SK-N-MC (cell line): Measurements from ENCODE around the gene FILIP1.

Experiments
- DNase-seq: peaks from one replicate; pipeline ENCODE4 v3.0.0-alpha.2; 2011; ENCODE audit warnings: low read depth, low spot score
- H3K27ac ChIP-seq: fragments of 200-600 bp; sonication (generic); 2 replicates; pipeline ENCODE4 v1.5.1; 2016; ENCODE audit warnings: mixed run types
- H3K36me3 ChIP-seq: fragments of 200-600 bp; sonication (generic); 2 replicates; pipeline ENCODE4 v1.6.1; 2017; ENCODE audit warnings: antibody characterized with exemption, low read length, mixed read lengths; ENCODE audit not compliant: insufficient read depth
- H3K4me3 ChIP-seq: fragments of 200-600 bp; sonication (generic); 2 replicates; pipeline ENCODE4 v1.5.1; 2016
- H3K9ac ChIP-seq: fragments of 200-600 bp; sonication (generic); 2 replicates; pipeline ENCODE4 v1.8.0; 2017; ENCODE audit warnings: mixed run types, mixed read lengths; ENCODE audit not compliant: insufficient read length
- H3K9me3 ChIP-seq: fragments of 200-600 bp; sonication (generic); 2 replicates; pipeline ENCODE4 v1.6.1; 2017; ENCODE audit warnings: low read depth, mild to moderate bottlenecking, antibody characterized with exemption, low read length, moderate library complexity, mixed read lengths
- EZH2 ChIP-seq: fragments of 200-600 bp; sonication (generic); IDR thresholded peaks from one replicate; pipeline ENCODE4 v1.6.1; 2017; ENCODE audit warnings: antibody characterized with exemption
- FOXP2 ChIP-seq: optimal IDR thresholded peaks from 2 replicates; pipeline ENCODE3; 2011; ENCODE audit warnings: mild to moderate bottlenecking, moderate library complexity; ENCODE audit not compliant: insufficient read depth; ENCODE audit errors: extremely low read length, control extremely low read depth
- POLR2AphosphoS5 ChIP-seq: IDR thresholded peaks from 2 replicates; pipeline ENCODE4 v1.6.1; 2012; ENCODE audit warnings: mild to moderate bottlenecking, low read depth, low read length, borderline replicate concordance

Gene FILIP1

DNA sequence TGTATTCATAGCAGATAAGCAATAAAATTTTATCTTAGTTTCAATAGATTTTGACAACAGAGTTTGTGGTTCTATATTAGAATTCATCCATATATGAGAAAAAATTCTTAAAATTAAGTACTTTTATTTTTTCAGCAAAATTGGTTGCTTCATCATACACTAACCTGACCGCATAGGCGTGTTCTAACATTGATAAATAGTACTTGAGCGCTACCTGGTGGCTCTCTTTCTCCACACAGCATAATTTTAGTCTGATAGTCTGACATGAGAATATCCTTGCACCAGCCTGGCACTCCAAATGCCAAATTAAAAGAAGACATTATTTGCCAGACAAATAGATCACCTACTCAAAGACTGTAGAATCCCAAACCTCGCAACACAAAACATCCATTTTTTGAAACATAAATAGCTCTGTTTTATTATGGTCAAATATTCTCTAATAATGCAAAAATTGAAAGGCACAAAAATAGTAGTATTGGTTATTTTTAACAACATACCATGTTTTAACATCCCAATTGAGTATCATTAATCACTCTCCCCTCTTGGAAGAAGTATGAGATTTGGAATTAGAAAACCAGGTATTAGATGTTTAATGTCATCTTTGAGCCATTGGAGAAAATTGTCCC, 33.0 kb upstream of the FILIP1 start:
- TF ChIP-seq FOXP2 (no peak), POLR2AphosphoS5 (no peak), EZH2 (no peak)
- DNase-seq, result peak; percentile 66

DNA sequence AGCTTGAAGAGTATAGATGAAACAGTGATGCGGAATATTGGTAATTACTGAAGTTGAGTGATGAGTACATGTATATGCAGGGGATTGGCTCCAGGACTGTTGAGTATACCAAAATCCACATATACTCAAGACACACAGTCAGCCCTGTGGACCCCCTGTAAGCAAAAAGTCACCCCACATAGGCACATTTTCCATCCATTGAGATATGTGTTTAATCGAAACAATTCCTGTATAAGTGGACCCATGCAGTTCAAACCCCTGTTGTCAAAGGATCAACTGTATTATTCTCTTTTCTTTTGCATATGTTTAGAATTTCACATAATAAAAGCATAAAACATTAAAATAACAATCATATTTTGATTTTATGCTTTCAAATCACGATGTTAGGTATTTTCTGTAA, 32.1 kb upstream of the FILIP1 start:
- Histone ChIP-seq H3K27ac (no peak overlapping the region), H3K9ac (no peak overlapping the region), H3K4me3 (no peak overlapping the region), H3K36me3 (no peaks in the 10 kb centered on the region), H3K9me3 (no peaks in the 10 kb centered on the region)
- no peak for DNase-seq
- no peak for TF ChIP-seq EZH2

More for the DNA sequence above, 33.0 kb upstream of the FILIP1 start:
- H3K36me3 ChIP-seq, result no peaks in the 10 kb centered on the region
- H3K9ac ChIP-seq, result no peak overlapping the region
- H3K27ac ChIP-seq, result no peak overlapping the region
- H3K9me3 ChIP-seq, result no peaks in the 10 kb centered on the region
- H3K4me3 ChIP-seq, result no peak overlapping the region

DNA sequence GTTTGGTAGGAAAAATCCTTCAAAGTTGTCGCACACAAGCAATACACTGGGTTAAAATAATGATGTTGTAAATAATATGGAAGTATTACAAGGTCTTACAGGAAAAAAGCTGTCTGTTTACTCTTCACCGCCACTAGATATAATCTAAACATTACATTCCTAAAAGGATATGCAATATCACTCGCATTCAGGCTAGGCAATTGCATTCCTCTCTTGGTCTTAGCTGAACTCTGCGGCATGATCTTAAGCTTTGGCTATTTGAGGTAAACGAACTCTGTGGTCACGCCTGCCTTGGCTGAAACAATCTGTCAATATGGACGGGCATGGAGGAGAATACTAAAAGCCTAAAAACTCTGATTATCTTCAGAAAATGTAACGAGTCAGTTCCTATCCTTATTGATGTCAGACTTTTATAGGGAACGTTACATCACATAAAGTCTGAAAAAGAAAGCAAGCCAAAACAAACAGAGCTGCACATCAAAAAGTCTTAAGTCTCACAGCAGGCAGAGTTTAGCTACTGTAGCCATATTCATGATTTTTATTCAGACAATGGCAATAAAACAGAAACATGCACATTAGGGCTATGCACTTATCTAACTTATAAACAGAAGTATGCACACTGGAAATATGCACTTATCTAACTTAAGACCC, 30.8 kb upstream of the FILIP1 start:
- no peak for DNase-seq
- H3K9me3 ChIP-seq, result no peaks in the 10 kb centered on the region
- H3K4me3 ChIP-seq, result no peak overlapping the region
- no peak overlapping the region for H3K9ac ChIP-seq
- no peaks in the 10 kb centered on the region for H3K36me3 ChIP-seq
- no peak for TF ChIP-seq FOXP2
- TF ChIP-seq POLR2AphosphoS5, result no peak
- no peak for TF ChIP-seq EZH2
- H3K27ac ChIP-seq, result no peak overlapping the region

DNA sequence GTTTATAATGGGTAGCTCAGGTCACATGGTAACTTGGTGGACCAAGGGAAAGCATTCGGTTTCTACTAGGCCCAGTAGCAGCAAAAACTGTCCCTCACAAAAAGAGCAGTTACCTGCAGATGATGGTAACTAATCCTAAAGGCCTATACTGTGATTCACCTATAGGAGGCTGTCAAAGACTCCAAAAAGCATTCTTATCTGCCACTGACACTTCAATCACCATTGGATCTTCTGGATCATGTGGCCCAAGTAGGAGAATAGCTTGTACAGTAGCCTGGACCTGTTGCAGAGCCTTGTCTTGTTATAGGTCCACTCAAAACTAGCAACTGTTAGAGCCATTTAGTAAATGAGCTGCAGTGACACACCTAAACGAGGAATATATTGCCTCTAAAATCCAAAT, 23.2 kb upstream of the FILIP1 start:
- Histone ChIP-seq H3K9ac (no peak overlapping the region), H3K9me3 (no peaks in the 10 kb centered on the region), H3K36me3 (no peaks in the 10 kb centered on the region), H3K27ac (no peak overlapping the region), H3K4me3 (no peak overlapping the region)
- no peak for TF ChIP-seq EZH2
- no peak for TF ChIP-seq POLR2AphosphoS5
- DNase-seq, result no peak

DNA sequence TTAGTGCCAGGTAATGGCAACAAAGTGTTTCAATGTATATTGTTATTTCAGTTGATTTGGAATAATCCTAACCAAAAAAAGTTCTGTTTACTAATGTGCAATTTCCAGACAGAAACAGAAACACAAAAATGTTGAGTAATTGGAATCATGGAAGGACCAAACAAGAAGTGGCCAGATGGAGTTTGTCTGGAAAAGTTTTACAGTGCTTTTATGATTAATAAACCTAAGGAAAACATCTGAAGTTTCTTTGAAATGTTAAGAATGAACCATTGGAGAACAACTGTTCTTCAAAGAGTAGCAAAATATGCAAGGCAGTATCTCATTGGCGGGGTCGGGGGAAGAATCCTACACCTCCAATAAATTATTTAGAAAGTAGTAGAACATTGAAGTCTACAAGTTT, 19.0 kb upstream of the FILIP1 start:
- no peaks in the 10 kb centered on the region for H3K9me3 ChIP-seq
- H3K27ac ChIP-seq, result no peak overlapping the region
- no peak for DNase-seq
- TF ChIP-seq EZH2 (no peak), POLR2AphosphoS5 (no peak), FOXP2 (no peak)
- no peaks in the 10 kb centered on the region for H3K36me3 ChIP-seq
- no peak overlapping the region for H3K4me3 ChIP-seq
- H3K9ac ChIP-seq, result no peak overlapping the region

DNA sequence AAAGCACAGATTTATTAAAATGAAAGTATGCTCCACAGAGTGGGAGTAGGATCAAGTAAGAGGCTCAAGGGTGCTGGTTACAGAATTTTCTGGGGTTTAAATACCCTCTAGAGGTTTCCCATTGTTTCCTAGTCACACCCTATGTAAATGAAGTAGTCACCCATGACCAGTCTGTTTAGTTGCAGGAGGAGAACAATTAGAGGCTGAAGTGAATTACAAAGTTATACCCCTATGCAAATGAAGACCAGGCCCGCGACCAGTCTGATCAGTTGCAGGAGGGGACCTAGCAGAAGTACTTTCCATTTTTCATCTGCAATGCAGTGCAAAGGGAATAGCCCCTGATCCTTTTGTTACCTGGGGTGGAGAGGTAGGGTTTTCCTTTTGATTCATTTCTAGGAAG, 11.8 kb upstream of the FILIP1 start:
- no peak overlapping the region for H3K9ac ChIP-seq
- H3K9me3 ChIP-seq, result no peaks in the 10 kb centered on the region
- no peak overlapping the region for H3K27ac ChIP-seq
- no peak for DNase-seq
- no peaks in the 10 kb centered on the region for H3K36me3 ChIP-seq
- no peak for TF ChIP-seq FOXP2
- no peak for TF ChIP-seq EZH2
- no peak for TF ChIP-seq POLR2AphosphoS5
- H3K4me3 ChIP-seq, result no peak overlapping the region

DNA sequence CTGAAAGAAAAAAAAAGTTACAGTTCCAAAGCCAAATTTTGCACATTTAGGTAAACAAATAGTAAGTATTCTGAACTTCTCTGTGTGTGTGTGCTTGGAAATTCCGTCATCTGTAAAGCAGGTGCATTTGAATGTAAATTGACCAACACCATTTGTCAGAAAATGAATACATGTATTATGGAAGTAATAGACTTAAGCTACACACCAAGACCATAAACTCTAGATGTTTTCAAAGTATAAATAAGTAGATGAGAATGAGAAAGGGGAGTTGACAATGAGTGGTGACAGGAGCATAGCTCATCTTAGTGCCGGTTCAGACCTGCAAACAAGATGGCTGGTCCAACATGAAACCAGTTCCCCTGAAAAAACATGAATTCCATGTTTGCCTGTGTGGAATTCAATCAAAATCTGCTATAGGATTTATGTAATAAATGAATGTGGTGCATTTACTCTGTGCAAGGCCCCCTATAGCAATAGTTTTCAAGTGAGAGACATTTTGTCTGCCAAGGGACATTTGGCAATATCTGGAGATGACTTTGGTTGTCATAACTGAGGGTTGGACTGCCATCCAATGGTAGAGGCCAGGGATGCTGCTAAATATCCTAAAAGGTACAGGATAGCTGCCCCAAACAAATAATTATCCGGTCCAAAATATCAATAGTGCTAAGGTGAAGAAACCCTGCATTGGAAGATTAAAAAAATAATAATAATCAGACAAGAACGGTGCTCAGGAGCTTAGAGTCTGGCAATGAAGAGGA, 11.0 kb upstream of the FILIP1 start:
- Histone ChIP-seq H3K9me3 (no peaks in the 10 kb centered on the region), H3K27ac (no peak overlapping the region), H3K4me3 (no peak overlapping the region), H3K9ac (no peak overlapping the region), H3K36me3 (no peaks in the 10 kb centered on the region)
- TF ChIP-seq EZH2, result no peak
- no peak for TF ChIP-seq FOXP2
- no peak for TF ChIP-seq POLR2AphosphoS5
- DNase-seq, result no peak

DNA sequence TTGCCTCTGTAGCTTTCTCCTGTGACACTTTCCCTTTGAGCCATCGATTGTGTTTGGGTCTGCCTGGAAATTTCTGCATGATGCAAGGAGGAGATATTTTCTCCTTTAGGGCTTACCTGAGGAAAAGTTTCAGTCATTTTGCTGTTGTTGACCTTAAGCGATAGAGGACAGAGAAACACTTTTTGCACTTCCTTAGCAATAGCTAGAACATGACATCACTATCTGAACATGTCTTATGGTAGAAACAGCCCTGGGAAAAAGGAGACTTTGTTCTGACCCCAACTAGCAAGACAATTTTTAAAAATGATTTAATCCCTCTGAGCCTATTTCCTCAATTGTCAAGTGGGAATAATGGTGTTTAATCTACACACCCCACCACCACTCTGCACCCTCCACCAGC, 9.7 kb upstream of the FILIP1 start:
- DNase-seq, result no peak
- Histone ChIP-seq H3K27ac (no peak overlapping the region), H3K4me3 (no peak overlapping the region), H3K9ac (no peak overlapping the region), H3K9me3 (no peaks in the 10 kb centered on the region), H3K36me3 (no peaks in the 10 kb centered on the region)
- TF ChIP-seq EZH2 (no peak), POLR2AphosphoS5 (no peak), FOXP2 (no peak)
